Measurements from ENCODE around the gene IFI27. TPM values are rescaled to one million over a fixed set of nuclear protein-coding genes. Genes with fewer than 3 reads are reported as not detected.

Gene IFI27
- total and polyA plus RNA-seq, 12 donors, result 15.9 to 1,446 (median 373) TPM

DNA sequence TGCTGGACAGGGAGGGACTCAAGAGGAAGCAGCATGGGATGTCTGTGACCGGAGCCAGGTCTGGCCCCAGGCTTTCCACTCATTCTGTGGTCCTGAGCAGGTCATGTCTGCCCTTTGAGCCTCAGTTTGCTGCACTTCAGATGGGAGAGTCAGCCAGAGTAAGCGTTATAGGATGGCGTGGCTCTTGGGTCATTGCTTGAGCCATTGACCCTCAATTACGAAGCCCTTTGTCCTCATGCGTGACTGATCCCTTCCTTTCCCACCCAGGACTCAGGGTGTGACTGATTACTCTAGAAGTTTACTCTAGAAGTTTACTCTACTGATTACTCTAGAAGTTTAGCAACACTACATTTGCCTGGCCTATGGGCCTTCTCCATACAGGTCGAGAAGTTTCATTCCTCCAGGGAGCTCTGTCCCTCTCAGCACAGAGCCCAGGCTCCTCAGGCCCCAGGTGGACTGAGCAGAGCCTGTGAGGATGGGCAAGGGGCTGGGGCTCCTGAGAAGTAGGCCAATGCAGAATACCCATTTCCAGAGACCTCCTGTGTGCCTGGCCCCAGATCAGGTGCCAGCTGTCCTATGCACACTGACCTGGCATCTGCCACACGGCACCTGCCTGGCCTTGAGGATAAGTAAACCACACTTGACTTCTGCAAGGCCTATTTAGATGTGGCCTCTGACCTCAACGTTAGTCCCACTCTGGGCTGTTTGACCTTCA is 7.6 kb upstream of the IFI27 start:
- H3K4me3 ChIP-seq, result no peak overlapping the region
- intact Hi-C loops (cut with DNase I), result no loop called here
- H3K4me1 ChIP-seq (replicated peaks in 1 of 2), result peaks cover 0 to 4% of the 10 kb centered on the region in 2 donors
- DNase-seq, result no peak
- no peak for TF ChIP-seq POLR2A (IDR thresholded peaks at IDR 0.05)
- TF ChIP-seq, protein P1, sequence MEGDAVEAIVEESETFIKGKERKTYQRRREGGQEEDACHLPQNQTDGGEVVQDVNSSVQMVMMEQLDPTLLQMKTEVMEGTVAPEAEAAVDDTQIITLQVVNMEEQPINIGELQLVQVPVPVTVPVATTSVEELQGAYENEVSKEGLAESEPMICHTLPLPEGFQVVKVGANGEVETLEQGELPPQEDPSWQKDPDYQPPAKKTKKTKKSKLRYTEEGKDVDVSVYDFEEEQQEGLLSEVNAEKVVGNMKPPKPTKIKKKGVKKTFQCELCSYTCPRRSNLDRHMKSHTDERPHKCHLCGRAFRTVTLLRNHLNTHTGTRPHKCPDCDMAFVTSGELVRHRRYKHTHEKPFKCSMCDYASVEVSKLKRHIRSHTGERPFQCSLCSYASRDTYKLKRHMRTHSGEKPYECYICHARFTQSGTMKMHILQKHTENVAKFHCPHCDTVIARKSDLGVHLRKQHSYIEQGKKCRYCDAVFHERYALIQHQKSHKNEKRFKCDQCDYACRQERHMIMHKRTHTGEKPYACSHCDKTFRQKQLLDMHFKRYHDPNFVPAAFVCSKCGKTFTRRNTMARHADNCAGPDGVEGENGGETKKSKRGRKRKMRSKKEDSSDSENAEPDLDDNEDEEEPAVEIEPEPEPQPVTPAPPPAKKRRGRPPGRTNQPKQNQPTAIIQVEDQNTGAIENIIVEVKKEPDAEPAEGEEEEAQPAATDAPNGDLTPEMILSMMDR (IDR thresholded peaks at IDR 0.05), result no peak
- WGBS, 4 donors, result 79 to 88% (median 86%) methylated on average over 7 to 8 of the region's 8 CpGs
- no peaks in the 10 kb centered on the region for H3K36me3 ChIP-seq (replicated peaks in 1 of 2)
- no peaks in the 10 kb centered on the region for H3K27me3 ChIP-seq
- H3K27ac ChIP-seq, result no peak overlapping the region
- no peaks in the 10 kb centered on the region for H3K9me3 ChIP-seq (replicated peaks in 1 of 3)

- no peak for TF ChIP-seq POLR2A (IDR thresholded peaks at IDR 0.05)
- TF ChIP-seq, protein P1 (IDR thresholded peaks at IDR 0.05), result no peak
- Histone ChIP-seq H3K9me3 (replicated peaks in 1 of 3) (no peaks in the 10 kb centered on the region), H3K27ac (no peak overlapping the region), H3K4me3 (no peak overlapping the region), H3K36me3 (replicated peaks in 1 of 2) (no peaks in the 10 kb centered on the region), H3K27me3 (no peaks in the 10 kb centered on the region), H3K4me1 (replicated peaks in 1 of 2) (peaks cover under 1 to 4% of the 10 kb centered on the region in 2 donors)
- no peak for DNase-seq
- intact Hi-C loops (cut with DNase I), result no loop called here
- 77 to 83% (median 79%) methylated on average over 6 to 7 of the region's 7 CpGs for WGBS, 4 donors
These were observed 6.9 kb upstream of the IFI27 start for GRCh38 chr14:94103554-94104150.

- intact Hi-C loops (cut with DNase I), result no loop called here
- no peak for DNase-seq
- Histone ChIP-seq H3K4me3 (no peak overlapping the region), H3K36me3 (replicated peaks in 1 of 2) (no peaks in the 10 kb centered on the region), H3K4me1 (replicated peaks in 1 of 2) (peaks cover 6 to 7% of the 10 kb centered on the region in 2 donors), H3K9me3 (replicated peaks in 1 of 3) (no peaks in the 10 kb centered on the region), H3K27ac (no peak overlapping the region), H3K27me3 (no peaks in the 10 kb centered on the region)
- TF ChIP-seq POLR2A (IDR thresholded peaks at IDR 0.05), result no peak
- TF ChIP-seq, protein P1 (IDR thresholded peaks at IDR 0.05), result no peak
- WGBS, 4 donors, result 79 to 90% (median 82%) methylated on average over 10 of the region's 10 CpGs
These were observed 5.8 kb upstream of the IFI27 start for GRCh38 chr14:94104731-94105130.

DNA sequence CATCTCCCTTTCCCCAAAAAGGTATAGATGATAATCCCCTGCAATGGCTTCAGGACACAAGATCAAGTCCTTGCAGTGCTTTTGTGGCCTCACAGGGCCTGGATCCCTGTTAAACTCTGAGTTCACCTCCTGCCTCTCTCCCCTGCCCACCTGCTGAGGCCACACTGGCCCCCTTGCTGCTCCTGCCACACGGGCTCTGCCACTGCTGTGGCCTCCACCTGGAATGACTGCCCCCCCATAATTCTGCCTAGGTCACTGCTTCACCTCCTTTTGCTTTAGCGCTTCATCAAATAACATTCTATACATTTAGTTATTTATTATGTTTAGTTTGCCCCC is 653 bp upstream of the IFI27 start:
- H3K4me3 ChIP-seq, result peak overlapping the region in 1 of 4 donors; percentile 50
- peak in 2 of 7 donors; percentile 15 to 48 for DNase-seq
- H3K36me3 ChIP-seq (replicated peaks in 1 of 2), result no peaks in the 10 kb centered on the region
- peaks cover 44 to 46% of the 10 kb centered on the region in 2 donors for H3K4me1 ChIP-seq (replicated peaks in 1 of 2)
- intact Hi-C loops (cut with DNase I), result no loop called here
- TF ChIP-seq, protein P1 (IDR thresholded peaks at IDR 0.05), result no peak
- TF ChIP-seq POLR2A (IDR thresholded peaks at IDR 0.05), result no peak
- H3K9me3 ChIP-seq (replicated peaks in 1 of 3), result no peaks in the 10 kb centered on the region
- peak overlapping the region; percentile 63 to 97 (median 95) for H3K27ac ChIP-seq
- 68 to 84% (median 81%) methylated on average over 2 of the region's 2 CpGs for WGBS, 4 donors
- no peaks in the 10 kb centered on the region for H3K27me3 ChIP-seq

Measured in adrenal gland (tissue), 12 donors.